ENCODE results near the gene SLC16A13. TPM values are rescaled to one million over a fixed set of nuclear protein-coding genes. Genes with fewer than 3 reads are reported as not detected.
"Not testable (repeated sequence)": the region's sequence is repeated elsewhere in the genome, so short reads cannot be mapped to it uniquely, and the experiment has no call there.

Gene SLC16A13
- total RNA-seq, 1 experiment from 2014 or later = 11.7 TPM

GRCh38 chr17:7048968-7049367 is 13.2 kb downstream of the SLC16A13 start:
- Histone ChIP-seq H3K36me3 (ENCODE audit: insufficient read depth, low read length, poor library complexity, severe bottlenecking) (no peaks in the 10 kb centered on the region), H3K27ac (ENCODE audit: low read depth, low read length, poor library complexity, severe bottlenecking) (no peak overlapping the region), H3K9me3 (ENCODE audit: low read depth, low read length, poor library complexity, severe bottlenecking) (no peaks in the 10 kb centered on the region), H3K4me3 (ENCODE audit: low read depth, low read length, poor library complexity, severe bottlenecking) (no peak overlapping the region), H3K4me1 (ENCODE audit: insufficient read depth, low read length, poor library complexity, severe bottlenecking) (peaks cover 10% of the 10 kb centered on the region), H3K27me3 (replicated peaks; ENCODE audit: insufficient read depth, low read depth, low read length, poor library complexity) (no peaks in the 10 kb centered on the region)
- intact Hi-C loops (cut with micrococcal nuclease; ENCODE audit: unreplicated experiment) = loop anchor here (5.0 to 10.0 kb wide), 2 partner anchors 298 to 636 kb away; partner anchors contain the start of genes TP53 and WRAP53
- TF ChIP-seq, protein P1, sequence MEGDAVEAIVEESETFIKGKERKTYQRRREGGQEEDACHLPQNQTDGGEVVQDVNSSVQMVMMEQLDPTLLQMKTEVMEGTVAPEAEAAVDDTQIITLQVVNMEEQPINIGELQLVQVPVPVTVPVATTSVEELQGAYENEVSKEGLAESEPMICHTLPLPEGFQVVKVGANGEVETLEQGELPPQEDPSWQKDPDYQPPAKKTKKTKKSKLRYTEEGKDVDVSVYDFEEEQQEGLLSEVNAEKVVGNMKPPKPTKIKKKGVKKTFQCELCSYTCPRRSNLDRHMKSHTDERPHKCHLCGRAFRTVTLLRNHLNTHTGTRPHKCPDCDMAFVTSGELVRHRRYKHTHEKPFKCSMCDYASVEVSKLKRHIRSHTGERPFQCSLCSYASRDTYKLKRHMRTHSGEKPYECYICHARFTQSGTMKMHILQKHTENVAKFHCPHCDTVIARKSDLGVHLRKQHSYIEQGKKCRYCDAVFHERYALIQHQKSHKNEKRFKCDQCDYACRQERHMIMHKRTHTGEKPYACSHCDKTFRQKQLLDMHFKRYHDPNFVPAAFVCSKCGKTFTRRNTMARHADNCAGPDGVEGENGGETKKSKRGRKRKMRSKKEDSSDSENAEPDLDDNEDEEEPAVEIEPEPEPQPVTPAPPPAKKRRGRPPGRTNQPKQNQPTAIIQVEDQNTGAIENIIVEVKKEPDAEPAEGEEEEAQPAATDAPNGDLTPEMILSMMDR (conservative IDR thresholded peaks at IDR 0.05; ENCODE audit: low read depth, low read length) = no peak
- no peak for TF ChIP-seq EZH2 (IDR thresholded peaks at IDR 0.05; ENCODE audit: borderline replicate concordance, low read depth, low read length, poor library complexity, severe bottlenecking)
- no peak for DNase-seq (ENCODE audit: low spot score)
- ChIA-PET CTCF (interaction anchor here (1.4 kb wide), 1 partner anchor 84 kb away, joined by 6 read pairs; no protein-coding TSS in a partner anchor), POLR2A (ENCODE audit: low non-redundant PET) (no interaction called here)
- no TSS peak for BruUV-seq (replicated peaks)

GRCh38 chr17:7050583-7050982 is 14.8 kb downstream of the SLC16A13 start:
- CTCF ChIA-PET = interaction anchor here (0.6 to 0.7 kb wide), 2 partner anchors 80 to 86 kb away, joined by 5 to 12 read pairs; no protein-coding TSS in a partner anchor
- intact Hi-C loops (cut with micrococcal nuclease; ENCODE audit: unreplicated experiment); H3K4me3 ChIP-seq (ENCODE audit: low read depth, low read length, poor library complexity, severe bottlenecking); DNase-seq (ENCODE audit: low spot score); H3K9me3 ChIP-seq (ENCODE audit: low read depth, low read length, poor library complexity, severe bottlenecking); H3K36me3 ChIP-seq (ENCODE audit: insufficient read depth, low read length, poor library complexity, severe bottlenecking); H3K4me1 ChIP-seq (ENCODE audit: insufficient read depth, low read length, poor library complexity, severe bottlenecking); H3K27ac ChIP-seq (ENCODE audit: low read depth, low read length, poor library complexity, severe bottlenecking); POLR2A ChIA-PET (ENCODE audit: low non-redundant PET); BruUV-seq (replicated peaks); H3K27me3 ChIP-seq (replicated peaks; ENCODE audit: insufficient read depth, low read depth, low read length, poor library complexity): not testable (repeated sequence)

GRCh38 chr17:7056386-7056785 is 20.6 kb downstream of the SLC16A13 start:
- Histone ChIP-seq H3K4me1 (ENCODE audit: insufficient read depth, low read length, poor library complexity, severe bottlenecking) (no peaks in the 10 kb centered on the region), H3K9me3 (ENCODE audit: low read depth, low read length, poor library complexity, severe bottlenecking) (no peaks in the 10 kb centered on the region), H3K36me3 (ENCODE audit: insufficient read depth, low read length, poor library complexity, severe bottlenecking) (no peaks in the 10 kb centered on the region), H3K27me3 (replicated peaks; ENCODE audit: insufficient read depth, low read depth, low read length, poor library complexity) (no peaks in the 10 kb centered on the region), H3K4me3 (ENCODE audit: low read depth, low read length, poor library complexity, severe bottlenecking) (no peak overlapping the region), H3K27ac (ENCODE audit: low read depth, low read length, poor library complexity, severe bottlenecking) (no peak overlapping the region)
- no peak for TF ChIP-seq EZH2 (IDR thresholded peaks at IDR 0.05; ENCODE audit: borderline replicate concordance, low read depth, low read length, poor library complexity, severe bottlenecking)
- TF ChIP-seq, protein P1 (conservative IDR thresholded peaks at IDR 0.05; ENCODE audit: low read depth, low read length) = no peak
- intact Hi-C loops (cut with micrococcal nuclease; ENCODE audit: unreplicated experiment) = no loop called here
- ChIA-PET CTCF (interaction anchor here (0.5 kb wide), 1 partner anchor 146 kb away, joined by 13 read pairs; no protein-coding TSS in a partner anchor), POLR2A (ENCODE audit: low non-redundant PET) (no interaction called here)
- BruUV-seq (replicated peaks) = no TSS peak
- DNase-seq (ENCODE audit: low spot score) = no peak

DNA sequence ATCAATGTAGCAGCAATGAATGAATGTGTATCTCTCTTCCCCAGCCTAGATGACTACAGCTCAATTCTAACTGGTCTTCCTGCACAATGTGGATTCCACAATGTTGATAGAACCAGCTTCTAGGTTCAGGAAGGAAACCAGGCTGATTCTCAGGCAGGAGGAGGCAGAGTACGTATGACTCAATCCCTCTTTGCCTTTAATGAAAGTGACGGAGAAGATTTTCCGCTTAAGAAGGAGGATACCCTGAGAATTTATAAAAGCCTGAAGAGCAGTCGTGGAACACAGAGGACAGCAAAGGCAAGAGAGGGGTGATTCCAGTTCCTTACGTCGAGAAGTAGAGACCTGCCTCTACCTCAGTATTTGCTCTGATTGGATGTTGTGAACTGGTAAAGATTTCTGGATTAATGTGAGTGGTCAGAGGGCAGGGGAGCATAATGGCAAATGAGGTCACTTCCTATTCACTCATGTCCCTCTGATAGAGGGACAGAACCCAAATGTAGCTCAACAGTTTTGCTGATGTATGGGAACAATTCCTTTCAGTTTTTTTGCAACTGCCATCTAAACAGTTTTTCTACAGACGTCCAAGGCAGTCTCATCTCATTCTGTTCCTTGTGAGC is 23.1 kb downstream of the SLC16A13 start:
- CTCF ChIA-PET = no interaction called here
- H3K27ac ChIP-seq (ENCODE audit: low read depth, low read length, poor library complexity, severe bottlenecking) = no peak overlapping the region
- TF ChIP-seq, protein P1 (conservative IDR thresholded peaks at IDR 0.05; ENCODE audit: low read depth, low read length) = no peak
- no peak for TF ChIP-seq EZH2 (IDR thresholded peaks at IDR 0.05; ENCODE audit: borderline replicate concordance, low read depth, low read length, poor library complexity, severe bottlenecking)
- no peaks in the 10 kb centered on the region for H3K27me3 ChIP-seq (replicated peaks; ENCODE audit: insufficient read depth, low read depth, low read length, poor library complexity)
- H3K4me1 ChIP-seq (ENCODE audit: insufficient read depth, low read length, poor library complexity, severe bottlenecking) = no peaks in the 10 kb centered on the region
- H3K4me3 ChIP-seq (ENCODE audit: low read depth, low read length, poor library complexity, severe bottlenecking) = no peak overlapping the region
- no peaks in the 10 kb centered on the region for H3K36me3 ChIP-seq (ENCODE audit: insufficient read depth, low read length, poor library complexity, severe bottlenecking)
- BruUV-seq (replicated peaks) = no TSS peak
- no peaks in the 10 kb centered on the region for H3K9me3 ChIP-seq (ENCODE audit: low read depth, low read length, poor library complexity, severe bottlenecking)
- intact Hi-C loops (cut with micrococcal nuclease; ENCODE audit: unreplicated experiment) = no loop called here
- POLR2A ChIA-PET (ENCODE audit: low non-redundant PET) = interaction anchor here (0.7 kb wide), 1 partner anchor 159 kb away, joined by 15 read pairs; no protein-coding TSS in a partner anchor
- no peak for DNase-seq (ENCODE audit: low spot score)
